Inferior parietal cortex (tissue), 1 donor: ENCODE measurements around the gene B2M.
"Not testable (repeated sequence)": the region's sequence is repeated elsewhere in the genome, so short reads cannot be mapped to it uniquely, and the experiment has no call there.

Experiments
- DNase-seq: peaks from one replicate; pipeline ENCODE4 v3.0.0-alpha.2; 2016; ENCODE audit errors: extremely low spot score

B2M gene

GRCh38 chr15:44726136-44726535, 14.8 kb downstream of the B2M start:
- DNase-seq: no peak

DNA sequence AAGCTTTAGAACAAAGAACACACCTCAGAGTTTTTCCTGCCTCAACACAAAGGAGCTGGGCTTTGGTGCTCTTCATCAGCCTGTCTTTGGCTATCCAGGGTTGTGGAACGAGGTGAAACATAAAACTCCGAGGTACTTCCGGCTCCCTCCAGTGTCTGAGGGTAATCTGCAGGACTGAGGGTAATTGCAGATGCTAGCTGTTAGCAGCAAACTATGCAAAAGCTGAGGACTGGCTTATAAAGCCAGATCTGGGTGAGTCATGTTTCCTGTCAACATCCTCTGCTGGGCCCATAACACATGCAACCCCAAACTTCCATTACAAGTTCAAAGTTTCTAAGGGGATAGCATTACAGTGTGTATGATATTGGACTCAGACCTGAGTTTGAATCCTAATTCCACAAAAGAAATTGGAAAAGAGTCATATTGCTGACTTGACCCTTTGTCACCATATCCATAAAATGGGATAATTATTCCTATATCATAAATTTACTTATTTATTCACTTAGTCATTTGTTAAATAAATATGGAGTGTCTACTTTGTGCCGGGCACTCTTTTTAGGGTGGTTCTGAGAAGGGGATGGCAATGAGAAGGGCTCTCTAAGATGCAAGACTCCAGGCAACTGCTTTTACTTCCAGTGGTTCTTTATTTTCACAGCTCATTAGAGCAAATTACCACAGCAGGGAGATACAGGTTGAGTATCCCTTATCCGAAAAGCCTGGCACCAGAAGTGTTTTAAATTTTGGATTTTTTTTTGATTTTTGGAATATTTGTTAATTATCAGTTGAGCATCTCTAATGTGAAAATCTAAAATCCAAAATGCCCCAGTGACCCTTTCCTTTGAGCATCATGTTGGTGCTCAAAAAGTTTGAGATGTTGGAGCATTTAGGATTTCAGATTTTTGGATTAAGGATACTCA, 15.5 kb downstream of the B2M start:
- no peak for DNase-seq

GRCh38 chr15:44727485-44728231, 16.3 kb downstream of the B2M start:
- DNase-seq: no peak

DNA sequence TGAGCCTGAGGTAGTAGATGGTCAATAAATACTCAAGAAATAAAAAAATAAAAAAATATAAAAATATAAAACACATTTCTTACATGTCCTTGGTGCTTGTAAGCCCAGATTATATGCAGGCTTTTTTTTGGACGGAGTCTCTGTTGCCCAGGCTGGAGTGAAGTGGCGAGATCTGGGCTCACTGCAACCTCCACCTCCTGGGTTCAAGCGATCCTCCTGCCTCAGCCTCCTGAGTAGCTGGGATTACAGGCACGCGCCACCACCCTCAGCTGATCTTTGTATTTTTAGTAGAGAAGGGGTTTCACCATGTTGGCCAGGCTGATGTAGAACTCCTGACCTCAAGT, 16.9 kb downstream of the B2M start:
- not testable (repeated sequence) for DNase-seq

GRCh38 chr15:44728576-44729407, 17.5 kb downstream of the B2M start:
- DNase-seq: peak; percentile 98

- DNase-seq: peak; percentile 55
Measured at GRCh38 chr15:44729408-44730127, 18.3 kb downstream of the B2M start.

DNA sequence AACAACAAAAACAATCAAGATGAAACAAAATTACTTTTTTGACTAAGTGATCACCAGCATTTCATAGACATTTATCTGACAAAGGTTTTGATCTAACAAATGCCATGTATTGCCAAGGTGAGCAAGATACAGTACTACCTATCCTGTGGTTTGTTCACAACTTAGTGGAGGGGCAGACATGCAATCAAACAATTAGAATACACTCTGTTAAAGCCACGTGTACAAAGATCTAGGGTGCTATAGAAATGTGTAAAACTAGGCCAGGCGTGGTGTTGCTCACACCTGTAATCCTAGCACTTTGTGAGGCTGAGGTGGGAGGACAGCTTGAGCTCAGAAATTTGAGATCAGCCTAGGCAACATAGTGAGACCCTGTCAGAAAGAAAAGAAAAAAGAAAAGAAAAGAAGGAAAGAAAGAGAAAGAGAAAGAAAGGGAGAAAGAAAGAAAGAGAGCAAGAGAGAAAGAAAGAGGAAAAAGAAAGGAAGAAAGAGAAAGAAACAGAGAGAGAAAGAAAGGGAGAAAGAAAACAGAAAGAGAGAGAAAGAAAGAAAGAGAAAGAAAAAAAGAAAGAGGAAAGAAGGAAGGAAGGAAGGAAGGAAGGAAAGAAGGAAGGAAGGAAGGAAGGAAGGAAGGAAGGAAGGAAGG, 23.6 kb downstream of the B2M start:
- DNase-seq: no peak

DNA sequence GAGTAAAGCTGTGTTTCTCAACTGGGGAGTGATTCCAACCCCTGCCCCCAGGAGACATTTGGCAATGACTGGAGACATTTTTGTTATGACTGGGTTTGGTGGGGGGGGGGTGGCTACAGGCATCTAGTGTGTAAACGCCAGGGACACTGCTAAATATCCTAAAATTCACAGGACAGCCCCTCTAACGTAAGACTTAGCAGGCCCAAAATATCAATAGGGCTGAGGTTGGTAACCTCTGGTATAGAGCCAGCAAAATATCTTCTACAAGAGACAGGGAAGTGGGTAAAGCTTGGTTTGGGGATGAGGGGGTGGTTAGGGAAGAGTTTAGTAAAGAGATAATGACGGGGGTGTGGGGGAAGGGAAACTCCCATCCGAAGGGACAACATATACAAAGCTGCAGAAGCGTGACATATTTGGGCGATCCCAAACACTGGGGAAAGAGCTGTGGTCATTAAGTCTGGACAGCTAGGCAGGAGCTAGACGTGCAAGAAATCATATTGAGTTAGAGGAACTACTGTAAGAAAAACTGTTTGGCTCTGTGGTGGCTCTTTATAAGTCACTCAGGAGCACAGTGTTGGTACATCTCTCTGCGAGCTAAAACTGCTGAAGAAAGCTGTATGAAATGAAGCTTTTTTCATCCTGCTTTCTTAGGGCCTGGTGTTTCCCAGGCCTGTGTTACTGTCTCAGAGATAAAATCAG, 24.3 kb downstream of the B2M start:
- no peak for DNase-seq

DNA sequence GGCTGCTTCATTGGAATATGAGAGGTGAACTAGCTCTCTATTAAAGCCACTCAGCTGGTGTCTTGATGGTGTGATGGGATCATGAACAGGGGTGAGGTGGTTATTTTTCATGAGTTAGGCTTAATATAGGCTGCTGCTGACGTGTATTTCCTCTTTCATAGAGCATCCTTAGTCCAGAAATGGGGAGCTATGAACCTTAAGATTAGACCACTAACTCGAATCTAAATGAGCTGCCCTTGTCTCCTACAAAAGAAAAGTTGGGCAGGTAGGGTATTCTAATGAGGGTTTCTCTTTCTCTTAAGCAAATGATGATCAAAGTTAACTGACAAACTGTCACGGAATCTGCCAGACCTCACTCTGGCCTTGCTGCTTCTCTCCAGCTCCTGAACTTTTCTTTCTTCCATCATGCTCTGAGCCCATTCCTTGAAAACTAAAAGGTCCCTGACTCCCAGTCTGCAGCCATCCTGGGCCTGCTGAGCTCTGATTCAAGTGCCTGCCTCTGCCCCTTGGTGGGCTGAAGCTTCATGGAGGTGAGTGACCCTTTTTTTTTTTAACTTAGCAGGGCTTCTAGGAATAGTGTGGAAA, 25.0 kb downstream of the B2M start, which contains the start of gene TRIM69:
TRIM69 (plus strand) TSS at position 348 of the 585 bp plus-strand sequence; CDS start at position 525, 177 bp downstream.
- no peak for DNase-seq

DNA sequence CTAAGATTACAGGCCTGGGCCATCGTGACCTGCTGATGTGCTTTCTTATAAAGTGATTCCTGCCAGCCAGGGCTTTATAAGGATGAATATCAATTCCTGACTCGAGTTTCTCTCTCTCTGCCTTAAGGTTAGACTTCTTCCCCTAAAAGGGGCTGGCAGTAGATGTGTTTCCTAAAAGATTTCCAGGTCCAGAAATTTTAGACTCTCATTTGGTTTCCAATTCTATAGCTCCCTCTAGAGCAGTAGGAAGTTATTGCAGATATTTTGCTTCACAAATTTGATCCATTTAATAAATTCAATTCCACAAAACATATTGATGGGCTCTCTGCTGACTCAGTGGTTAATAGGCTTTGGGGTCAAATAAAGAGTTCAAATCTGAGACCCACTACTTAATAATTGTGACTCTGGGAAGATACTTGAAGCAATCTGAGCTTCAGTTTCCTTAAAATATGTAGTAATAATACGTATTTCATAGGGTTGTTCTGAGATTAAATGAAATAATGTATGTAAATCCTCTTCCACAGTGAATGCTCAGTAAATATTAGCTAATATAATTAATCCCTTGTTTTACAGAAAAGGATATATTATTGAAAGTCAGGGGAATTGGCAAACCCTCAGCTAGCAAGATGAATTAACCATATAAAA, 27.1 kb downstream of the B2M start:
- peak; percentile 77 for DNase-seq

DNA sequence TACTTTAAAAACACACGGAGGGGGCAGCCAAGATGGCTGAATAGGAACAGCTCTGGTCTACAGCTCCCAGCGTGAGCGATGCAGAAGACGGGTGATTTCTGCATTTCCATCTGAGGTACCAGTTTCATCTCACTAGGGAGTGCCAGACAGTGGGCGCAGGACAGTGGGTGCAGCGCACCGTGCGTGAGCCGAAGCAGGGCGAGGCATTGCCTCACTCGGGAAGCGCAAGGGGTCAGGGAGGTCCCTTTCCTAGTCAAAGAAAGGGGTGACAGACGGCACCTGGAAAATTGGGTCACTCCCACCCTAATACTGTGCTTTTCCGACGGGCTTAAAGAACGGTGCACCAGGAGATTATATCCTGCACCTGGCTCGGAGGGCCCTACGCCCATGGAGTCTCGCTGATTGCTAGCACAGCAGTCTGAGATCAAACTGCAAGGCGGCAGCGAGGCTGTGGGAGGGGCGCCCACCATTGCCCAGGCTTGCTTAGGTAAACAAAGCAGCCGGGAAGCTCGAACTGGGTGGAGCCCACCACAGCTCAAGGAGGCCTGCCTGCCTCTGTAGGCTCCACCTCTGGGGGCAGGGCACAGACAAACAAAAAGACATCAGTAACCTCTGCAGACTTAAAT, 28.0 kb downstream of the B2M start:
- not testable (repeated sequence) for DNase-seq

DNA sequence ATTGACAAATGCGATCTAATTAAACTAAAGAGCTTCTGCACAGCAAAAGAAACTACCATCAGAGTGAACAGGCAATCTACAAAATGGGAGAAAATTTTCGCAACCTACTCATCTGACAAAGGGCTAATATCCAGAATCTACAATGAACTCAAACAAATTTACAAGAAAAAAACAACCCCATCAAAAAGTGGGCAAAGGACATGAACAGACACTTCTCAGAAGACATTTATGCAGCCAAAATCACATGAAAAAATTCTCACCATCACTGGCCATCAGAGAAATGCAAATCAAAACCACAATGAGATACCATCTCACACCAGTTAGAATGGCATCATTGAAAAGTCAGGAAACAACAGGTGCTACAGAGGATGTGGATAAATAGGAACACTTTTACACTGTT, 32.1 kb downstream of the B2M start:
- DNase-seq: not testable (repeated sequence)

DNA sequence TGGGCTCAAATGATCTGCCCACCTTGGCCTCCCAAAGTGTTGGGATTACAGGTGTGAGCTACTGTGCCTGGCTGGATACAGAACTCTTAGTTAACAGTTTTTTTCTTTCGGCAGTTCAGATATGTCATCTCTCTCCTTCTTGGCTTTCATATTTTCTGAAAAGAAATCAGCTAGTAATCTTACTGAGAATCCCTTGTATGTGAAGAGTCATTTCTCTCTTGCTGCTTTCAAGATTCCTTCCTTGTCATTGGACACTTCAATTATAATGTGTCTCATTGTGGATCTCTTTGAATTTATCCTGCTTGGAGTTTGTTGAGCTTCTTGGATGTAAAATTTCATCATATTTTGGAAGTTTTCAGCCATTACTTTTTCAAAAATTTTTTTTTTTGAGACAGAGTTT, 42.0 kb downstream of the B2M start:
- DNase-seq: no peak

- DNase-seq: no peak
Measured at GRCh38 chr15:44763187-44763586, 51.9 kb downstream of the B2M start.

GRCh38 chr15:44763848-44764247, 52.5 kb downstream of the B2M start:
- no peak for DNase-seq

DNA sequence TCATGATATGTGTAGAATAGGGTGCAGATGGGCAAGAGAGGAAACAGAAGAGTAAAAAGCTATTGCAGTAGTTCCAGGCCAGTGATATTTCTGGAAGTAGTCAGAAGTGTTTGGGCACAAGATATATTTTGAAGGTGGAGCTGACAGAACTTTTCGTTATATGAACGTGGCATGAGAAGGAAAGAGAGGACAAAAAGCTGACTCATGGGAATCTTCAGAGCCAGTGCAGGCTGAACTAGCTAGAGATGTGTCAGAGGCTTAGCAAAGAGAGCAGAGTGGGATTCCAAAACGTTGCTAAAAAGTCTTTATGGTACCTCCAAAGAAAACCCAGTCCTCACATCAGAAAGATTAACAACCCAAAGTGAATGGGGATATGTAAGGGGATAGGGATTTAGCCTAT, 53.7 kb downstream of the B2M start:
- no peak for DNase-seq
